ENCODE results near the gene N4BP3.
A peak's percentile ranks its signal among the peaks of the same experiment; 100 is the strongest.
"Not testable (repeated sequence)": the region's sequence is repeated elsewhere in the genome, so short reads cannot be mapped to it uniquely, and the experiment has no call there.

Gene N4BP3

DNA sequence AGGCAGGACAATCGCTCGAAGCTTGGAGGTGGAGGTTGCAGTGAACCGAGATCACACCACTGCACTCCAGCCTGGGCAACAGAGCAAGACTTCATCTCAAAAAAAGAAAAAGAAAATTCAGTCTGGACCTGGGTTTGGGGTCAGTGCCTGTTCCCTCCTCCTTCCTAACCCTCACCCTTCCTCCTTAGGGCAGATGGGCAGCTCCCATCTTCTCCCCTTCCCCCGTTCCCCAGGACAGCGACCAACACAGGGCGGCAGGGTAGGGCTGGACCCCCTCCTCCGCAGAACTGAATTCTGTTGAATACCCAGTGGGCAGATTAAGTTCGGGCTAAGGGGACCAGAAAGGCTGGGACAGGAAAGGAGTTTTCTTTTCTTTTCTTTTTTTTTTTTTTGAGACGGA, 16.0 kb downstream of the N4BP3 start:
- peaks cover 0 to 13% (median 0%) of the 10 kb centered on the region in 11 experiments; a peak in 5 of 22 replicates for H4K20me1 ChIP-seq
- no peak overlapping the region for H3K4me3 ChIP-seq
- peak overlapping the region in 9 of 11 experiments; percentile 87 to 98 (median 93); a peak in 16 of 22 replicates for H3K4me2 ChIP-seq
- H3K9me3 ChIP-seq (replicated peaks in 1 of 11), result no peaks in the 10 kb centered on the region
- H3K36me3 ChIP-seq, result peaks cover 0 to 8% (median 0%) of the 10 kb centered on the region in 11 experiments; a peak in 4 of 22 replicates
- TF ChIP-seq Cebpa-rat (IDR thresholded peaks at IDR 0.05), result no peak
- H3K9ac ChIP-seq, result no peak overlapping the region
- no peaks in the 10 kb centered on the region for H3K27me3 ChIP-seq
- H3K27ac ChIP-seq, result no peak overlapping the region
- peaks cover 17 to 58% (median 50%) of the 10 kb centered on the region in 10 experiments for H3K4me1 ChIP-seq

GRCh38 chr5:178130234-178130575, 16.9 kb downstream of the N4BP3 start:
- Histone ChIP-seq H3K9ac (peak overlapping the region; percentile 75 to 92 (median 85)), H3K27ac (peak overlapping the region; percentile 62 to 87 (median 77)), H3K4me2 (peak overlapping the region; percentile 87 to 98 (median 94)), H3K4me3 (peak overlapping the region; percentile 65 to 89 (median 76)), H3K36me3 (peaks cover 0 to 17% (median 0%) of the 10 kb centered on the region in 11 experiments; a peak in 7 of 22 replicates), H3K4me1 (peaks cover 17 to 49% (median 41%) of the 10 kb centered on the region in 10 experiments)
- not testable (repeated sequence) for H3K9me3 ChIP-seq (replicated peaks in 1 of 11); H4K20me1 ChIP-seq; H3K27me3 ChIP-seq

- peak within 1 kb of the TSS; percentile 87 to 98 (median 94) for H3K4me2 ChIP-seq
- no peaks in the 10 kb centered on the region for H3K27me3 ChIP-seq
- peaks cover 0 to 23% (median 5%) of the 10 kb centered on the region in 11 experiments; a peak in 11 of 22 replicates for H3K36me3 ChIP-seq
- H3K4me3 ChIP-seq, result peak within 1 kb of the TSS; percentile 65 to 89 (median 76)
- peaks cover 17 to 46% (median 38%) of the 10 kb centered on the region in 10 experiments for H3K4me1 ChIP-seq
- no peaks in the 10 kb centered on the region for H3K9me3 ChIP-seq (replicated peaks in 1 of 11)
- H3K9ac ChIP-seq, result peak within 1 kb of the TSS; percentile 75 to 92 (median 85)
- H3K27ac ChIP-seq, result peak within 1 kb of the TSS; percentile 62 to 87 (median 77)
- TF ChIP-seq Cebpa-rat (IDR thresholded peaks at IDR 0.05), result no peak
- peaks cover 0 to 14% (median under 1%) of the 10 kb centered on the region in 11 experiments; a peak in 6 of 22 replicates for H4K20me1 ChIP-seq
Measured at GRCh38 chr5:178130576-178131445, 17.5 kb downstream of the N4BP3 start, which contains the start of gene RMND5B. Gene RMND5B (plus strand): TSS chr5:178131014. CDS start chr5:178138120, 7,106 bp downstream.

DNA sequence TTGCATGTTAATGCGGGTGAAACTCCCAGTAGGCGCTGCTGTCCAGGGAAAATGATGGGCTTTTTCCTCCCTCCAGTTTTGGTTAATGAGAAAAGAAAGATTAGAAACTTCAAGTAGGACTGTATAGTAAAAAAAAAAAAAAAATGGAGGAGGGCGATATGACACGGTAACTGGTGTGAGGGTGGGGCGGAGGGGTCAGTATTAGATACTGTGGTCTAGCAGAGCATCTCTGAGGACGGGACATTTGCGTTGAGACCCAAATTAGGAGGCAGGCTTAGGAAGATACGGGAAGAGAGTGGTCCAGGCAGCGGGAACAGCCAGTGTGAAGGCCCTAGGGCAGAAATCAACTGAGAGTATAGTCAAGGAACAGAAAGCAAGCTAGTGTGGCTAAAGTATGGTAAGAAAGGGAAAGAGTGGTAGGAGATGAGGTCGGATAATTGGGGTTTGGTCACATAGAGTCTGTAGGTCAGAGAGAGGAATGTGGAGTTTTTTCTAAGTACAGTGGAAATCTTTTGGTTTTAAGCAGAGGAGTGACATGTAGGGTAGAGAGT, 18.2 kb downstream of the N4BP3 start:
- peaks cover 0 to 16% (median 6%) of the 10 kb centered on the region in 11 experiments; a peak in 9 of 22 replicates for H4K20me1 ChIP-seq
- H3K9ac ChIP-seq, result peak overlapping the region; percentile 75 to 92 (median 85)
- TF ChIP-seq Cebpa-rat (IDR thresholded peaks at IDR 0.05), result no peak
- H3K4me3 ChIP-seq, result peak overlapping the region; percentile 65 to 89 (median 76)
- peaks cover 0 to 30% (median 9%) of the 10 kb centered on the region in 11 experiments; a peak in 16 of 22 replicates for H3K36me3 ChIP-seq
- no peaks in the 10 kb centered on the region for H3K27me3 ChIP-seq
- peak overlapping the region; percentile 87 to 98 (median 94) for H3K4me2 ChIP-seq
- peaks cover 17 to 41% (median 33%) of the 10 kb centered on the region in 10 experiments for H3K4me1 ChIP-seq
- no peaks in the 10 kb centered on the region for H3K9me3 ChIP-seq (replicated peaks in 1 of 11)
- peak overlapping the region in 9 of 11 experiments; percentile 62 to 87 (median 76); a peak in 15 of 22 replicates for H3K27ac ChIP-seq

GRCh38 chr5:178136990-178137389, 23.7 kb downstream of the N4BP3 start:
- H3K4me3 ChIP-seq, result no peak overlapping the region
- no peak overlapping the region for H3K4me2 ChIP-seq
- no peaks in the 10 kb centered on the region for H3K9me3 ChIP-seq (replicated peaks in 1 of 11)
- TF ChIP-seq Cebpa-rat (IDR thresholded peaks at IDR 0.05), result no peak
- no peaks in the 10 kb centered on the region for H3K27me3 ChIP-seq
- H3K27ac ChIP-seq, result no peak overlapping the region
- H3K4me1 ChIP-seq, result peaks cover 0 to 5% (median 2%) of the 10 kb centered on the region in 10 experiments; a peak in 9 of 20 replicates
- H3K9ac ChIP-seq, result peak overlapping the region in 1 of 11 experiments; percentile 14; a peak in 1 of 22 replicates
- peaks cover 4 to 75% (median 34%) of the 10 kb centered on the region in 11 experiments; a peak in 19 of 22 replicates for H3K36me3 ChIP-seq
- H4K20me1 ChIP-seq, result peaks cover 0 to 49% (median 11%) of the 10 kb centered on the region in 11 experiments; a peak in 13 of 22 replicates

GRCh38 chr5:178137991-178138390, 24.7 kb downstream of the N4BP3 start:
- Histone ChIP-seq H3K4me1 (no peaks in the 10 kb centered on the region), H3K4me3 (no peak overlapping the region), H3K27ac (no peak overlapping the region), H3K27me3 (no peaks in the 10 kb centered on the region), H4K20me1 (peaks cover 0 to 57% (median 16%) of the 10 kb centered on the region in 11 experiments; a peak in 14 of 22 replicates), H3K36me3 (peaks cover 12 to 85% (median 44%) of the 10 kb centered on the region in 11 experiments), H3K9ac (0 out of 22 replicates have a peak overlapping the region, but pooled peaks of 1 of the 11 experiments have one; percentile 23), H3K9me3 (replicated peaks in 1 of 11) (no peaks in the 10 kb centered on the region), H3K4me2 (no peak overlapping the region)
- TF ChIP-seq Cebpa-rat (IDR thresholded peaks at IDR 0.05), result no peak

GRCh38 chr5:178141550-178141949, 28.2 kb downstream of the N4BP3 start:
- Histone ChIP-seq H3K9ac (no peak overlapping the region), H3K27me3 (no peaks in the 10 kb centered on the region), H3K27ac (no peak overlapping the region), H3K36me3 (peaks cover 41 to 94% (median 69%) of the 10 kb centered on the region in 11 experiments), H3K4me2 (no peak overlapping the region), H3K4me3 (no peak overlapping the region), H4K20me1 (peaks cover 9 to 76% (median 26%) of the 10 kb centered on the region in 11 experiments; a peak in 19 of 22 replicates), H3K9me3 (replicated peaks in 1 of 11) (no peaks in the 10 kb centered on the region), H3K4me1 (no peaks in the 10 kb centered on the region)
- TF ChIP-seq Cebpa-rat (IDR thresholded peaks at IDR 0.05), result no peak

GRCh38 chr5:178142642-178143041, 29.3 kb downstream of the N4BP3 start:
- Histone ChIP-seq H3K27ac (no peak overlapping the region), H3K4me3 (no peak overlapping the region), H3K9ac (no peak overlapping the region), H3K27me3 (no peaks in the 10 kb centered on the region), H3K4me2 (no peak overlapping the region), H3K4me1 (no peaks in the 10 kb centered on the region), H4K20me1 (peaks cover 0 to 76% (median 37%) of the 10 kb centered on the region in 11 experiments; a peak in 20 of 22 replicates), H3K36me3 (peaks cover 52 to 97% (median 72%) of the 10 kb centered on the region in 11 experiments), H3K9me3 (replicated peaks in 1 of 11) (no peaks in the 10 kb centered on the region)
- TF ChIP-seq Cebpa-rat (IDR thresholded peaks at IDR 0.05), result no peak

DNA sequence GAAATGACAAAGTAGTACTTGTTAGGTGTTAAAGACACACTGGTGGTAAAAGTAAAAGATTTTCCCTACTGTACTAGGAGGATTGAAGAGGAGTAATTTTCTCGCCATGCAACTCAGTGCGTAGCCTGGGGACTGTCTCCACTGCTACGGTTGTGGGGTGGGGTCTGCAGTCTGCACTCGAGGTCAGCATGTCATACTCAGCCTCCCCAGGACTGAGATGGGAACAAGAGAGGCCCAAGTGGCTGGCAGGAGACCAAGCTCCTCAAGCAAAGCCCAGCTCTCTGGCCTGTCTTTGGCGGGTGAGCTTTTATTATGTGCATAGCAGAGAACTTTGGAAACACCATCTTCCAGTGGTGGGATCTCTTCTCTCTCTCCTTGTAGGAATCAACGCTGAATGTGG, 29.9 kb downstream of the N4BP3 start:
- H3K9me3 ChIP-seq (replicated peaks in 1 of 11), result no peaks in the 10 kb centered on the region
- no peak overlapping the region for H3K4me2 ChIP-seq
- peaks cover 0 to 76% (median 40%) of the 10 kb centered on the region in 11 experiments; a peak in 19 of 22 replicates for H4K20me1 ChIP-seq
- no peaks in the 10 kb centered on the region for H3K4me1 ChIP-seq
- peaks cover 54 to 97% (median 72%) of the 10 kb centered on the region in 11 experiments for H3K36me3 ChIP-seq
- H3K4me3 ChIP-seq, result no peak overlapping the region
- TF ChIP-seq Cebpa-rat (IDR thresholded peaks at IDR 0.05), result no peak
- H3K9ac ChIP-seq, result no peak overlapping the region; a peak in 2 of 22 replicates
- no peak overlapping the region for H3K27ac ChIP-seq
- H3K27me3 ChIP-seq, result no peaks in the 10 kb centered on the region
